Stimulated activated CD8-positive, alpha-beta memory T cell treated with anti-CD3 and anti-CD28 coated beads, Interleukin-4, amount 100 ng/mL, for 24 hours (primary cell): ENCODE data around the gene RPL13A.

ENCODE experiments used
- DNase-seq: peaks from one replicate; pipeline ENCODE4 v3.0.0-alpha.2; 2020; ENCODE audit warnings: low read depth

The RPL13A gene

DNA sequence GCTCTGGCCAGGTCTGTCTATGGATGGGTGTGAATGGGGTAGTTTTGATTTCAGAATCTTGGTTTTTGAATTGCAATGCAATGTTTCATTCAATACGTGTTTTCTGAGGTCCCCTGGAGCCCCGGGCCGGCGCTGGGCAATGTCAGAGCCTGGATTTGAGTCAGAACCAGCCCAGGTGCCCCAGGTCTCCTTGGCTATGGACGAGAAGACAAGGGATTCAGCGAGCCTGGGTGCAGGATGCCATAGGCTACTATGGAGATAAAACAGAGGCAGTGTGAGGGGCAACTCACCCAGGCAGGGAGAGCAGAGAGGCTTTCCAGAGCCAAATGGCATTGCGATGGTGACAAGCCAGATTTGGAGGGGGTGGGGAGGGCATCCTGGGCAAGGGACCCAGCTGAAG lies 1.2 kb upstream of the RPL13A start:
- DNase-seq = no peak

DNA sequence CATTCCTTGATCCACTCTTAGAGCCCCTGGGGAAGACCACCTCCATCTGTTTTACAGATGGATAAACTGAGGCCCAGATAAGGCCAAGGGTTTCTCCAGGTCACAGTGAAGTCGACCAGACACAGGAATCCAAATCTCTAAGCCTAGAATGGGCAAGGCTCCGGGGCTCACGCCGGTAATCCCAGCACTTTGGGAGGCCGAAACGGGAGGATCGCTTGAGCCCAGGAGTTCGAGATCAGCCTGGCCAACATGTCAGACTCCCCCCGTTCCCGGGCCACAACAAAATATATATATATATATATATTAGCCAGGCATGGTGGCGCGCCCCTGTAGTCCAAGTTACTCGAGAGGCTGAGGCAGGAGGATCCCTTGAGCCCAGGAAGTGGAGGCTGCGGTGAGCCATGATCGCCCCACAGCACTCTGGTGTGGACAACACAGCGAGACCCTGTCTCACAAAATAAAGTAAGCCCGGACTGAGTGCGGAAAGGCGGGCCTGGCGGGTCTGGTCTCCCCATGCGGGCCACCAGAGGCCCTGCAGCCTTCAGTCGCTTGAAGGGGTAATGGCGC lies 615 bp upstream of the RPL13A start:
- DNase-seq = no peak

DNA sequence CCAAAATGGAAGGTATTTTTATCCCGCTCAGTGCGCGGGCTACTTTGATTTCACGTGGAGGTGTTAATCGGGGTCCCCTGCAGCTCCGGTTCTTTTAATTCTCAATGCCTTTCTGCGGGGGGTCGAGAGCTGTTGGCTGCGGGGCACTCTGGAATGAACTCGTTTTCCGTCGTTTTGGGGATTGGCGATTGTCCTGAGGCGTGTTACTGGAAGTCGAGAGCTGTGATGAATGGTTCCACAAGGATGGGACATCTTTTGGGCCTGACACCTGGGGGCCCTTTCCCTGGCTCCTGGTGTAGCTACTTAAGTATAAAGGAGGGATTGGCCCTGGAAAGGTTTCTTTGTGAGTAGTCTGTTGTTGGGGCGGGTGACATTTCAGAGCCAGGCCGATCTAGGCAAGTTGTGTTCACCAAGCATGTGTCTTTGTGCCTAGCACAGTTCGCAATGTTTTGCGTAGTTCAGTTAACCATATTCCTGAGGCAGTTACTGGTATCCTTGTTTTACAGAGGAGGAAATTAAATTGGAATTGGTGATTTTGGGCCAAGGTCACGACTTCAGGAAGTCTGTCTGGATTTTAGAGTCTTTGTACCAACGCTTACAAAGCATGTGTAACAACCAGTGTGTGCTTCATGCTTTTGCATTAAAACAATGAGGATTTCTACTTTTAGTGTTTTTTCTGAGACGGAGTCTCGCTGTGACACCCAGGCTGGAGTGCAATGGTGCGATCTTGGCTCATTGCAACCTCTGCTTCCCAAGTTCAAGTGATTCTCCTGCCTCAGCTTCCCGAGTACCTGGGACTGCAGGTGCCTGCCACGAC lies 846 bp downstream of the RPL13A start:
- no peak for DNase-seq

DNA sequence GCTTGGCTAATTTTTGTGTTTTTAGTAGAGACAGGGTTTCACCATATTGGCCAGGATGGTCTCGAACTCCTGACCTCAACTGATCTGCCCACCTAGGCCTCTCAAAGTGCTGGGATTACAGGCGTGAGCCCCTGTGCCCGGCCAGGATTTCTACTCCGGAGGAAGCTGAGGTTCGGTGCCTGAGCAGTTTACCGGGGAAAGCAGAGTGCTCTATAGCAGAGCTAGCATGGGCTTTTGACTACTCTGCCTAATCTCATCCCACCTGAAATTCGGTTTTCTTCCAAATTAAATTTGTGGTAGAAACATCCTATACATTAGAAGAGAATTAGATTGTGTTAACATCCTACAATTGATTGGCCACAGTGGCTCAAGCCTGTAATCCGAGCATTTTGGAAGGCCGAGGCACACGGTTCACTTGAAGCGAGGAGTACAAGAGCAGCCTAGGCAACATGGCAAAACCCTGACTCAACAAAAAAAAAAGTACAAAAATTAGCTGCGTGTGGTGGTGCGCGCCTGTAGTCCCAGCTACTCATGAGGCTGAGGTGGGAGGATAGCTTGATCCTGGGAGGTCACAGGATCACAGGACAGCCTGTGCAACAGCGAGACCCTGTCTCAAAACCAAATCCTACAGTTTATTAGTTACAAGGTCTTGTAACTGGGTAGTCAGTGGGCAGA lies 1.6 kb downstream of the RPL13A start:
- DNase-seq = no peak

DNA sequence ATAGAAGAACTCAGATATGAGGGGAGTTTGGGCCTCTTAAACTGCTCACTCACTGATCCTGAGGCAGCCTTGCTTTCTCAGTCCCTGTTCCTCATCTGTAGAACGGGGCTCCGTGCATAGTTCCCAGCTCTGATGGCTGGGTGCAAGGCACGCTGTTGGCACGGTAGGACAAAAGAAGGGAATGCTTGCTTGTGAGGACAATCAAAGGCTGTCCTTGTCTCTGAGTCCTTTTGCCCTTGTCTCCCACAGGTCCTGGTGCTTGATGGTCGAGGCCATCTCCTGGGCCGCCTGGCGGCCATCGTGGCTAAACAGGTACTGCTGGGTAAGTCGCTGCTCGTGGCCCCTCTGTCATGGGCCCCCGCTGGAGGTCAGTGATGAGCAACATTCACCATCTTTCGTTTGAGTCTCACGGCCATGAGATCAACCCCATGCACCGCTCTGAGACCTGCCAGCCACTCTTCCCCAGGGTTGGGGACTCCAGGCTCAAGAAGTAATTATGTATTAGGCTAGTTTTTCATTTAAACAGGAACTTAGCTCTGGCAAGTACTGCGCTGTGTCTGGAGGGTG lies 2.3 kb downstream of the RPL13A start:
- no peak for DNase-seq

DNA sequence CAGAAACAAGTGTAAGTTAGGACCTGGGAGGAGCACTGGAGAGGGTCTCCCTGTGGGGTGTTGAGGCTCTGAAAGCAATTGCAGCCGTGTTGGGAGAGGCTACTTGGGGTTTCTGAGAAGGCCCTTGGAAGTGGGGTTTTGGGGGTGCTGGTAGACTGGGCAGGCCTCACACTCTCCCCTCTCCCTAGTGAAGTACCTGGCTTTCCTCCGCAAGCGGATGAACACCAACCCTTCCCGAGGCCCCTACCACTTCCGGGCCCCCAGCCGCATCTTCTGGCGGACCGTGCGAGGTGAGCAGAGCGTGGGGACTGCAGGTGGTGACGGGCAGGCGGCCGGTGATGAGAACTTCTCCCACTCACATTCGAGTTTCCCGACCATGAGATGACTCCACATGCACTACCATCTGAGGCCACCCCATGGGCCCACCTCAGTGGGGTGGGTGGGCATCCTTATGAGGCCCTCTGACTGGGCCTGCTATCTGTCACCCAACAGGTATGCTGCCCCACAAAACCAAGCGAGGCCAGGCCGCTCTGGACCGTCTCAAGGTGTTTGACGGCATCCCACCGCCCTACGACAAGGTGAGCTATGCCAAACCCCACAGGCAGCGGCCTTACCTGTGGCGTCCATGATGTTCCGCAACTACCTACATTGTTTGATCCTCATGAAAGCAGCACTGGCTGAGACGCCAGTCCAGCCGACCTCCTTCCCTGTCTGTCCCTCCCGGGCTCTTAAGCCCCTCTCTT lies 3.0 kb downstream of the RPL13A start:
- DNase-seq = no peak

DNA sequence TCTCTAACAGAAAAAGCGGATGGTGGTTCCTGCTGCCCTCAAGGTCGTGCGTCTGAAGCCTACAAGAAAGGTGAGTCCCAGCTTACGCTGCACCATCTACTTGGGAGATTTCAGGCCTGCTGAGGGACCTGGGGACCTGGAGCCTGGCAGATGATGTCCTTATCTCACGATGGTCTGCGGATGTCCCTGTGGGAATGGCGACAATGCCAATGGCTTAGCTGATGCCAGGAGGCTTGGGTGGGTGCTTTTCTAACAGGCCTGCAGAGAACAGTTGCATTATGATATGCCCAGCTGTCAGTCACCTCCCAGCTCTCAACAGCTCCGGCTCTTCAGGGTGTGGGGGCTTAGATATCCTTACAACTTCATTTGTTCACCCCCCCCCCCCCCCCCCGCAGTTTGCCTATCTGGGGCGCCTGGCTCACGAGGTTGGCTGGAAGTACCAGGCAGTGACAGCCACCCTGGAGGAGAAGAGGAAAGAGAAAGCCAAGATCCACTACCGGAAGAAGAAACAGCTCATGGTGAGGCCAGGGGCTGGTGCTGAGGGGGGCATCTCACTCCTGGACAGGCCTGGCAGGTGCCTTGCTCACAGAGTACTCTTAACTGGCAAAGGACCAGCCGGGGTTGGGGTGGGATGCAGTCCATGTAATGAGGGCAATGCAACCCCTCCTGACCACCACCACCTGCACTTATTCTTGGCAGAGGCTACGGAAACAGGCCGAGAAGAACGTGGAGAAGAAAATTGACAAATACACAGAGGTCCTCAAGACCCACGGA lies 3.8 kb downstream of the RPL13A start:
- DNase-seq = no peak

DNA sequence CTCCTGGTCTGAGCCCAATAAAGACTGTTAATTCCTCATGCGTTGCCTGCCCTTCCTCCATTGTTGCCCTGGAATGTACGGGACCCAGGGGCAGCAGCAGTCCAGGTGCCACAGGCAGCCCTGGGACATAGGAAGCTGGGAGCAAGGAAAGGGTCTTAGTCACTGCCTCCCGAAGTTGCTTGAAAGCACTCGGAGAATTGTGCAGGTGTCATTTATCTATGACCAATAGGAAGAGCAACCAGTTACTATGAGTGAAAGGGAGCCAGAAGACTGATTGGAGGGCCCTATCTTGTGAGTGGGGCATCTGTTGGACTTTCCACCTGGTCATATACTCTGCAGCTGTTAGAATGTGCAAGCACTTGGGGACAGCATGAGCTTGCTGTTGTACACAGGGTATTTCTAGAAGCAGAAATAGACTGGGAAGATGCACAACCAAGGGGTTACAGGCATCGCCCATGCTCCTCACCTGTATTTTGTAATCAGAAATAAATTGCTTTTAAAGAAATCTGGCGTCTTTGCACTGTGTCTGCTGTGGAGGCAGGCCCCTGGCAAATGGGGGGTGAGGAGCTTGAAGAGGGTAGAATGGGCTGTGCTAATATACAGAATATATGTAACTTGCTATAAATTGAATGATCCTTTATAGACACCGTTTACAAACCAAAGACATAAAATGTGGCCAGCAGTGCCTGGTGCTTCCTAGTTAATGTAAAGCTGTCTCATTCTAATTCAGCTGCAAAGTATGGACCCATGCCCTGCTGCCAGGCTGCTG lies 4.6 kb downstream of the RPL13A start:
- DNase-seq = no peak

DNA sequence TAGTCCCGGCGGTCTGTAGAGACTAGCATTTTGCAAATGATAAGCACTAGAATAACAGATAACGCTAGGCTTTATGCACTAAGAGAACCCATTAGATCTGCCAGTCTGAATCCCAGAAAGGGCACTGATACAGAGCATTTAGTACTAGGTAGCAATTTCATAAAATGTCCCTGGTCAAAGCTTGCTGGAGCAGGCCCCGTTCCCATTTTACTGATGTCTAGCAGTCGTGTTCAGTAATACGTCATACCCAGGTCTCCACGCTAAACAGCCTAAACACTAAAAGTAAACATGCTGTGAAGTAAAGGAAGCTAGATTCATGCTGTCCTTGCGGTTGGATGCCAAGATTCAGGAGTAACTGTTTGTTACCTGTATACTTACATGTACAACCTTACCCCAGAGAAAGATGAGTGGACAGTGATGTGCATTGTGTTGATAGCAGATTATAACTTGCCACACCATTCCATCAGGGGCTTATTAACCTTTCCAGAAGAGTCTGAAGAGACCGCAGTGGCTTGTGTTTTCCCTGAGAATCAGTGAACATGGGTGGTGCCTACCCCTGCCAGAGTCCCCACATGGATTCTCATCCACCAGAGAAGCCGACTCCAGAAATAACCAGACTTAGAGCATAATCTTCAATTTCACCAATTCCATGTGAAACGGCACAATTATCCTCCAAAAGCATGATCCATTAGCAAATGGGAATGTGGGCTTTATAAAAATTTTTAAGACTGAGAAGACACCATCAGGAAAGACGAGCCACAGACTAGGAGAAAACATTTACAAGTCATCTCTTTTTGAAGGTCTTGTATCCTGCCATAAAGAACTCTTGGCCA lies 5.4 kb downstream of the RPL13A start:
- DNase-seq = no peak

DNA sequence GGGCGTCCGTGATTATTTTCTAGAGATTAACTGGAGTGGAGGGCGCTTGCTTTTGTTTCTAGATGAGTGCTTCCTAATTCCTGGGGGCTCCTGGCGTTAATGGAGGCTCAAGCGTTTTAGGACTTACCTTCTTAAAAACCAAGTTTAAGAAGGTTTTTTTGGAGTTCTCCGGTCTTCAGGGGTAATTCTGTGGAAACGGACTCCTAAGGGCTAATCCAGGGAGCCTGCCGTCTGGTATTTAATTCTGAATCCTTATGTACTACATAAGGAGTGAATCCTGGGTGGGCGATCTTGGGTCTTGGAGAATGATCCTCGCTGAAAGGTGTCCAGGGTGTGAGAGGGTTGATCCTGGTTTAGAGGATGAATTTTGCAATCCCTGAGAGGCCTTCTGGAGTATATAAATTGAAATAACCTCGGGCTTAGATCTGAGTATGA lies 9.2 kb downstream of the RPL13A start:
- no peak for DNase-seq

DNA sequence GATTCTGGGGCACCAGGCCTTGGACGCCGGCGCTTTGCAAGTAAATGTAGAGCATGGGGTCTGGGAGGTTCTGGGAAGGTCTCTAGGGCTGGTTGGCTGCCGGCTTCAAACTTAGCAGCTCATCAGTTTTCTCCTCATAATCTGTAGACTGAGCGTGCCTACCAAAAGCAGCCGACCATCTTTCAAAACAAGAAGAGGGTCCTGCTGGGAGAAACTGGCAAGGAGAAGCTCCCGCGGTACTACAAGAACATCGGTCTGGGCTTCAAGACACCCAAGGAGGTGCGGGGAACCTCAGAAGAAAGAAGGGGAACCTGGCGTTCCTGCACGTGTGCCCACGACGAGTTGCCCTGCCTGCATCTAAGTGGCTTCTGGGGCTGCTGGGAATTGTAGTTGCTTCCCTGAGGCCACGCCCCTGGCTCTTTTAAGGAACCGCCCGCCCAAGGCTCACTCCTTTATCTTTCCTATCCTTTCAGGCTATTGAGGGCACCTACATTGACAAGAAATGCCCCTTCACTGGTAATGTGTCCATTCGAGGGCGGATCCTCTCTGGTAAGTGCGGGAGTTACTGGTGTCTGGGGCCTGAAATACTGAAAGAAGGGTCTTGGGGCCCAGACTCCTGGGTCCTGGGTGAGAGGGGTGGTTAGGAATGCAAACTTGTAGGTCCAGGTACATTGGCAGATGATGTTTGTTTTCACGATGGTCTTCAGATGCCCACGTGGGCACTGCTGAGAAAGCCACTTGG lies 9.8 kb downstream of the RPL13A start:
- peak; percentile 44 for DNase-seq

DNA sequence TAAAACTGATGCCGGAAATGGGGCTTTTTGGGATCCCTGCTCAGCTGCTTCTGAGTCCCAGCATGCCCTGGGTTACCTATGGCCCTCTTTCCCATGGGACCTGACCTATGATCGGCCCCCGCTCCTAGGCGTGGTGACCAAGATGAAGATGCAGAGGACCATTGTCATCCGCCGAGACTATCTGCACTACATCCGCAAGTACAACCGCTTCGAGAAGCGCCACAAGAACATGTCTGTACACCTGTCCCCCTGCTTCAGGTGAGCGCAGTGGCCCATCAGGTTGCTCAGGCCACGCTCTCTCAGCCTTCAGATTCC lies 10.3 kb downstream of the RPL13A start:
- no peak for DNase-seq

DNA sequence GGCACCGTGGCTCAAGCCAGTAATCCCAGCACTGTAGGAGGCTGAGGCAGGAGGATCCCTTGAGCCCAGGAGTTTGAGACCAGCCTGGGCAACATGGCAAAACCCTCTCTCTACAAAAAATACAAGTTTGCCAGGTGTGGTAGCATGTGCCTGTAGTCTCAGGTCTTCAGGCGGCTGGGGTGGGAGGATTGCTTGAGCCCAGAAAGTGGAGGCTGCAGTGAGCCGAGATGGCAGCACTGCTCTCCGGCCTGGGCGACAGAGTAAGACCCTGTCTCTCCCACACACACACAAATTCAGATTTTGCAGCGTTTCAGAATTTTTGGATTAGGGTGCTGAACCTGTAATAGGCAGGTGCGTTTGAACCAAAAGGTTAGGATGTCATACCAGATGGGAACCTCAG lies 11.1 kb downstream of the RPL13A start:
- DNase-seq = no peak

DNA sequence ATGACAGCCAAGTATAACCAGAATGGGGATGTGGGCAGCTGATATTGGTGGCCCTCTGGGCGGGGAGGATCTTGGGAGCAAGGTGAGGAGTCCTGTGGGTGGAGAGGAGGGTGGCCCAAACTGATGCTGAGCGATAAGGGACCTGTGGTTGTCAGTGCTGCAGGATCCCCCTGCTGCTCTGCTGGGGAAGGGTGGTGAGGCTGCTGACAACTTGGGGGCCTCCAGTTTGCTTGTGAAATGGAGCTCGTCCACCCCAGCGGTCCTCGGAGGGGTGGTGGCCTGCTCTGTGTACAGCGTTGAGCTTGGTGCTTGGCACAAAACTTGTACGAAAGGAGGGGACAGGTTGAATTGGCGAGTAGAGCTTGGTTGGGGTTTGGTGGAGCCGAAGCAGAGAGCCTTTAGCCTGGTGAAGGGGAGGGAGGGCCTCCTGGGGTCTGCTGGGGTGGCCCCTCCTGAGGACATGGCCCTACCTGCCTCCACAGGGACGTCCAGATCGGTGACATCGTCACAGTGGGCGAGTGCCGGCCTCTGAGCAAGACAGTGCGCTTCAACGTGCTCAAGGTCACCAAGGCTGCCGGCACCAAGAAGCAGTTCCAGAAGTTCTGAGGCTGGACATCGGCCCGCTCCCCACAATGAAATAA lies 11.7 kb downstream of the RPL13A start:
- DNase-seq = no peak

DNA sequence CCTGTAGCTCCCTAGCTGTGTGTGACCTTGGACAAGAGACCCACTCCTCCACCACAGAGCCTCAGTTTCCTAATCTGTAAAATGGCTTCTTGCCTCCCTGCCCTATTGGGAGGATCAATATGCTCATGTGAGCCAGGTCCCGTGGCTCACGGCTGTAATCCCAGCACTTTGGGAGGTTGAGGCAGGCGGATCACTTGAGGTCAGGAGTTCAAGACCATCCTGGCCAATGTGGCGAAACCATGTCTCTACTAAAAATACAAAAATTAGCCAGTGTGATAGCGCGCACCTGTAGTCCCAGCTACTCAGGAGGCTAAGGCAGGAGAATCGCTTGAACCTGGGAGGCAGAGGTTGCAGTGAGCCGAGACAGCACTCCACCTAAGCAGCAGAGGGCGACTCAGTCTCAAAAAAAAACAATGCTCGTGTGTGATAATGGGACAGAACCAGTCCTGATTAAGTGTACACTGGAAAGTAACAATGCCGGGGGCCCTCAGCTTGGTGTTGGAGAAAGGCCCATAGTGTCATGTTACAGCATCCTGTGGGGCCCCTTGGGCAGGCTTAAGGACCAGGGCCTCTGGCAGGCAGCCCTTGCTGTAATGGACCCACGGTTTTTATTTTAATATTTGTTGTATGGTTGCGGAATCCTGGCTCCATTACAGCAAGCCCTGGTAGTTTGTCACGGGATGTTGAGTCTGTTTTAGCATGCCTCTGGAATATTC lies 15.6 kb downstream of the RPL13A start:
- no peak for DNase-seq

DNA sequence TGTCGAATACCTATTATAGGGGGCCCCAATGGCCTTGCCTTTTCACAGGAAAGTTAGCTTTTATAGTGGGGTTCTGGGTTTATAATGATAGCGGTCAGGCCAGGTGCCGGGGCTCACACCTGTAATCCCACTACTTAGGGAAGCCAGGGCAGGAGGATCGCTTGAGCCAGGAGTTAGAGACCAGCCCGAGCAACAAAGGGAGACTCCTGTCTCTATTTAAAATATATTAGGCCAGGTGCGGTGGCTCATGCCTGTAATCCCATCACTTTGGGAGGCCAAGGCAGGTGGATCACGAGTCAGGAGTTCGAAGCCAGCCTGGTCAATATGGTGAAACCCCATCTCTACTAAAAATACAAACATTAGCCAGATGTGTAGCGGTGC lies 16.2 kb downstream of the RPL13A start:
- DNase-seq = no peak

DNA sequence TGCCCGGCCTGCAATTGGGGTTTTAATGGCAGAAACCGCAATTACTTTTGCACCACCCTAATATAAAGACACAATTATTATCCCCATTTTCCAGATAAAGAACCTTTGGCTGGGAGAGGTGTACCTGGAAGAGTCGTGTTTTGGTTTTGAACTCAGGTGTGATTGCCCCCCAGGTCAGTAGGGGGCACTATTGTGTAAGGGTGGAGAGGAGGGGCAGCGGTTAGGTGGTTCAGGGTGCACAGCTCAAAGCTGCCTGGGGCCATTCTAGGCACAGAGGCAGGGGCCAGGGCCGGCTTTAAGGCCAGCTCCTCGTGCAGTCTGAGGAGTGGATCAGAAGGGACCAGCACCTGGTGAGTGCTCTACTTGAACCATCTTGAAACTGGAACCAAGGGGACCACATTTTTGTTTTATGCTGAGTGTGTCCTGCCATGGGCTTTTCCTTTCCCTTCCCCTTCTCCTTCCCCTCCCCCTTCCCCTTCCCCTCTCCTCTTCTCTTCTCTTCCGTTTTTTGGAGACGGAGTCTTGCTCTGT lies 19.2 kb downstream of the RPL13A start:
- peak; percentile 63 for DNase-seq
